ENCODE measurements around the gene SLC17A2. TPM values are rescaled to one million over a fixed set of nuclear protein-coding genes. Genes with fewer than 3 reads are reported as not detected.

The SLC17A2 gene
- total and polyA plus RNA-seq, 2 of the 8 experiments (the other 6 are each of a cell fraction or from before 2014, with no cell fraction given): not detected

DNA sequence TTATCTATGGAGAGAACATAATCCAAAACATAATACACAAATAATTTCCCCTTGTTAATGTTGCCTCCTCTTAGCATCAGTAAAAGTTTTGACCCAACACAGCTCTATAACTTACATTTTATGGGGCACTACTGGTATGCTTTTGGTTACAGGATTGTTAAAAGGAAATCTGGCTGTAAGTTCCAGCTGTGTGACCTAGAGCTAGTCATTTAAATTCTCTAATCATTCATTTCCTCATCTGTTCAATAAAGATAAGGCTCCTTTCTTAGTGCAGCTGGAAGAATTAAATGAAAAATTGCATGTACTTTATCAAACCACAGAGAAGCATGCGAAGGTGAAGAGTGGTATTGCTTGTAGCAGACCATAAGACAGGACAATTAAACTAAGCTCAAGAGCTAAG is 4.6 kb downstream of the SLC17A2 start:
- H3K23ac ChIP-seq (ENCODE audit: insufficient read length): no peak overlapping the region
- H3K18ac ChIP-seq (ENCODE audit: extremely low read depth, low read length): no peak overlapping the region
- H3K36me3 ChIP-seq (ENCODE audit: control insufficient read depth in 2 of 4, insufficient read depth in 4 of 4, low read length in 3 of 4): no peaks in the 10 kb centered on the region
- 93% methylated on average over 1 of the region's 1 CpG; no CpG with 5 or more reads in 1 of the 2 experiments for WGBS, 2 experiments (ENCODE audit: extremely low coverage in 1 of 2, insufficient coverage in 1 of 2, insufficient read length in 1 of 2, insufficient replicate concordance in 2 of 2, low coverage in 1 of 2, low lambda C conversion rate in 2 of 2, missing lambda C conversion rate in 1 of 2)
- no peak overlapping the region for H3K56ac ChIP-seq (replicated peaks; ENCODE audit: insufficient read length, low read depth, low read length)
- no peak for TF ChIP-seq EP300 (IDR thresholded peaks at IDR 0.05; ENCODE audit: borderline replicate concordance in 1 of 2, low read depth in 2 of 2, low read length in 2 of 2)
- TF ChIP-seq, protein P1, sequence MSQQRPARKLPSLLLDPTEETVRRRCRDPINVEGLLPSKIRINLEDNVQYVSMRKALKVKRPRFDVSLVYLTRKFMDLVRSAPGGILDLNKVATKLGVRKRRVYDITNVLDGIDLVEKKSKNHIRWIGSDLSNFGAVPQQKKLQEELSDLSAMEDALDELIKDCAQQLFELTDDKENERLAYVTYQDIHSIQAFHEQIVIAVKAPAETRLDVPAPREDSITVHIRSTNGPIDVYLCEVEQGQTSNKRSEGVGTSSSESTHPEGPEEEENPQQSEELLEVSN (IDR thresholded peaks at IDR 0.05): no peak
- TF ChIP-seq HDAC2 (IDR thresholded peaks at IDR 0.05; ENCODE audit: borderline replicate concordance in 1 of 2, low read depth in 2 of 2, low read length in 2 of 2): no peak
- TF ChIP-seq POLR2AphosphoS5 (IDR thresholded peaks at IDR 0.05; ENCODE audit: low read depth, low read length): no peak
- H3K9me3 ChIP-seq (ENCODE audit: insufficient read depth in 2 of 2, low read depth in 1 of 2, low read length in 1 of 2): no peaks in the 10 kb centered on the region
- no peak overlapping the region for H2BK20ac ChIP-seq (ENCODE audit: low read length)
- H3K9ac ChIP-seq (replicated peaks in 1 of 4; ENCODE audit: extremely low read depth in 1 of 4, low read depth in 3 of 4, low read length in 3 of 4): no peak overlapping the region
- no peak overlapping the region for H2BK120ac ChIP-seq (replicated peaks; ENCODE audit: low read depth, low read length)
- H3K27me3 ChIP-seq (replicated peaks in 1 of 4; ENCODE audit: control insufficient read depth in 3 of 4, extremely low read depth in 1 of 4, insufficient read depth in 3 of 4, low read length in 3 of 4): no peaks in the 10 kb centered on the region
- no peaks in the 10 kb centered on the region for H4K20me1 ChIP-seq (replicated peaks in 1 of 2; ENCODE audit: control insufficient read depth in 1 of 2, insufficient read depth in 2 of 2, low read length in 2 of 2)
- no peak overlapping the region for H3K27ac ChIP-seq (ENCODE audit: low read depth, low read length)
- H4K5ac ChIP-seq (ENCODE audit: insufficient read length, low read depth, low read length): no peak overlapping the region
- H3K14ac ChIP-seq (ENCODE audit: insufficient read length): no peak overlapping the region
- H4K8ac ChIP-seq (ENCODE audit: extremely low read depth, insufficient read depth, low read length): no peak overlapping the region
- H3K4me3 ChIP-seq (ENCODE audit: extremely low read depth in 1 of 4, insufficient read depth in 2 of 4, low read depth in 3 of 4, low read length in 4 of 4): no peak overlapping the region
- H2BK5ac ChIP-seq (ENCODE audit: low read depth, low read length): no peak overlapping the region
- no peak overlapping the region for H2AK5ac ChIP-seq (ENCODE audit: low read depth, low read length)
- peak overlapping the region; percentile 64; the same call in 1 of the 2 replicates for H2AFZ ChIP-seq (ENCODE audit: low read length)
- no peak overlapping the region for H4K91ac ChIP-seq (replicated peaks; ENCODE audit: insufficient read length, low read length)
- H3K4me1 ChIP-seq (replicated peaks in 1 of 4; ENCODE audit: control insufficient read depth in 3 of 4, insufficient read depth in 4 of 4, low read length in 3 of 4): no peaks in the 10 kb centered on the region
- ChIA-PET POLR2A (ENCODE audit: partially characterized antibody) (interaction anchor here (1.4 kb wide), 1 partner anchor 10 kb away, joined by 4 read pairs; no protein-coding TSS in a partner anchor), CTCF (ENCODE audit: partially characterized antibody) (interaction anchor here (0.6 to 1.2 kb wide), 8 partner anchors 27 to 427 kb away, joined by 3 to 4 read pairs (median 3); no protein-coding TSS in a partner anchor)
- no peak overlapping the region for H2BK15ac ChIP-seq (ENCODE audit: low read length)
- no peak for DNase-seq (ENCODE audit: low read depth in 1 of 2, low spot score in 2 of 2)
- H3K23me2 ChIP-seq (ENCODE audit: low read depth, low read length): no peaks in the 10 kb centered on the region
- H3K79me2 ChIP-seq (ENCODE audit: control insufficient read depth in 1 of 2, insufficient read depth in 2 of 2, low read length in 2 of 2): no peaks in the 10 kb centered on the region
- no peak overlapping the region for H3K4me2 ChIP-seq (ENCODE audit: insufficient read depth in 1 of 2, low read depth in 2 of 2, low read length in 2 of 2)
- no peak for FAIRE-seq
- no peak overlapping the region for H2BK12ac ChIP-seq (ENCODE audit: low read depth, low read length)
- H3K4ac ChIP-seq (replicated peaks; ENCODE audit: insufficient read length, low read depth, low read length): no peak overlapping the region
- H3K79me1 ChIP-seq (ENCODE audit: low read depth, low read length): no peaks in the 10 kb centered on the region

All from H1 (cell line).